Transverse colon (tissue), 4 donors: ENCODE results near the gene SLAMF7. TPM values are rescaled to one million over a fixed set of nuclear protein-coding genes. Genes with fewer than 3 reads are reported as not detected.
A peak's percentile ranks its signal among the peaks of the same experiment; 100 is the strongest.

Experiments
- DNase-seq: peaks from one replicate; pipeline ENCODE4 v3.0.0-alpha.2; 2019
- H3K27ac ChIP-seq, 4 donors: fragments of 200-600 bp; sonication (generic); 2 replicates each; pipeline ENCODE4 v1.5.1; 2016 to 2018; ENCODE audit warnings: inconsistent platforms in 4 of 4
- H3K27me3 ChIP-seq: fragments of 200-600 bp; sonication (generic); 2 replicates; pipeline ENCODE4 v1.5.1; 2017; ENCODE audit warnings: inconsistent platforms
- H3K36me3 ChIP-seq, 4 donors: fragments of 200-600 bp; sonication (generic); 2 replicates each; pipeline ENCODE4 v1.5.1; 2017 to 2019; ENCODE audit warnings: inconsistent platforms in 4 of 4
- H3K4me1 ChIP-seq, 4 donors: fragments of 200-600 bp; sonication (generic); 2 replicates each; pipeline ENCODE4 v1.5.1; 2017 to 2020; ENCODE audit warnings: inconsistent platforms in 4 of 4
- H3K4me3 ChIP-seq, 4 donors: fragments of 200-600 bp; sonication (generic); 1 replicate in 1 of 4; 2 replicates in 3 of 4; pipeline versions ENCODE4 v1.5.1 to v1.6.1; 2017 to 2019; ENCODE audit warnings: inconsistent platforms in 4 of 4
- H3K9me3 ChIP-seq, 2 donors: fragments of 200-600 bp; sonication (generic); 2 replicates each; pipeline ENCODE4 v1.5.1; 2017 to 2019; ENCODE audit warnings: inconsistent platforms in 2 of 2
- EP300 ChIP-seq: sonication (generic); formaldehyde crosslinking; IDR thresholded peaks from one replicate; pipeline ENCODE4 v1.6.1; 2017; ENCODE audit warnings: antibody characterized with exemption, low read depth
- POLR2A ChIP-seq: fragments of 450-650 bp; IDR thresholded peaks from one replicate; pipeline ENCODE4 v1.6.1; 2016; ENCODE audit warnings: antibody characterized with exemption, mild to moderate bottlenecking, moderate library complexity
- POLR2AphosphoS5 ChIP-seq, 3 donors: sonication (generic); formaldehyde crosslinking; IDR thresholded peaks; one replicate each; pipeline ENCODE4 v1.6.1; 2016; ENCODE audit warnings: antibody characterized with exemption in 3 of 3
- WGBS, 2 donors: methylation state at CpG; one replicate each; pipeline ENCODE4 v1.1.5; 2018; ENCODE audit warnings: low coverage in 1 of 2; 5-methylcytosine and 5-hydroxymethylcytosine counted together
- in situ Hi-C, 4 donors: fragments of 200-750 bp; cut with MboI; loops; one replicate each; pipeline versions ENCODE4 v1.15.0 to v1.15.1; 2017; ENCODE audit warnings: low sequenced_read_pairs in 3 of 4, low pct_ligation_motif_present in 1 of 4, low pct_unique_long_range_greater_than_20kb in 1 of 4
- intact Hi-C: fragments of 100-400 bp; cut with DNase I; formaldehyde crosslinking; loops from one replicate; pipeline ENCODE4 v1.15.1; 2023; ENCODE audit warnings: low total_unique reads
- total RNA-seq, 4 donors: library from RNA; depleted of rRNA; stranded (reverse); fragments of >200 nt; gene quantifications; one replicate each; pipeline ENCODE4 v1.1.0, GENCODE V29; 2016
- TF ChIP-seq, protein P1 (sequence below), 5 experiments: fragments of 200-600 bp in 3 of 5; fragments of 450-650 bp in 2 of 5; sonication (generic) in 3 of 5; IDR thresholded peaks; 1 replicate in 2 of 5; 2 replicates in 3 of 5; pipeline ENCODE4 v1.5.1; 2016 to 2017; ENCODE audit warnings: antibody characterized with exemption in 5 of 5, inconsistent platforms in 3 of 5, mild to moderate bottlenecking in 2 of 5, moderate library complexity in 1 of 5

SLAMF7 gene
- total RNA-seq, 4 donors from 2014 or later: 0.20 to 15.4 (median 2.7) TPM; not detected in 1

DNA sequence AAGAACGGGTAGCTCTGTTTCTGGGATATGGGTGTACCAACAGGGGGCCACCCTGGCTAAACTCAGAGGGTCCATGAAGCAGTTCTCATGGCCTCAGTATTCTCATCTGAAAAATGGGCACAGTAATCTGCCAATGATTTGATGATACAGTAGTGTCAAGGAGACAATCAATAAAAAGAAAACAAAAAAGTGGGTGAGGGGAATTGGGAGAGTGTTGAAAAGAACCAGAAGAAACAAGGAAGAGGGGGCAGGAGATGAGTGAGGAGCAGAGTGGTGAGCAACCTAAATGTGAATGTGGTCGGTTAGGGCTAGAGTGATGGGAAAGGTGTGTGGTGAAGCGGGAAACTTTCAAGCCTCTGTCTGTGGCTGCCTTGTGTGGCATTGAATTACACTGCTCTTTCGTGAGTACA, 2.0 kb downstream of the SLAMF7 start:
- no peaks in the 10 kb centered on the region for H3K9me3 ChIP-seq
- DNase-seq: no peak
- TF ChIP-seq, protein P1, sequence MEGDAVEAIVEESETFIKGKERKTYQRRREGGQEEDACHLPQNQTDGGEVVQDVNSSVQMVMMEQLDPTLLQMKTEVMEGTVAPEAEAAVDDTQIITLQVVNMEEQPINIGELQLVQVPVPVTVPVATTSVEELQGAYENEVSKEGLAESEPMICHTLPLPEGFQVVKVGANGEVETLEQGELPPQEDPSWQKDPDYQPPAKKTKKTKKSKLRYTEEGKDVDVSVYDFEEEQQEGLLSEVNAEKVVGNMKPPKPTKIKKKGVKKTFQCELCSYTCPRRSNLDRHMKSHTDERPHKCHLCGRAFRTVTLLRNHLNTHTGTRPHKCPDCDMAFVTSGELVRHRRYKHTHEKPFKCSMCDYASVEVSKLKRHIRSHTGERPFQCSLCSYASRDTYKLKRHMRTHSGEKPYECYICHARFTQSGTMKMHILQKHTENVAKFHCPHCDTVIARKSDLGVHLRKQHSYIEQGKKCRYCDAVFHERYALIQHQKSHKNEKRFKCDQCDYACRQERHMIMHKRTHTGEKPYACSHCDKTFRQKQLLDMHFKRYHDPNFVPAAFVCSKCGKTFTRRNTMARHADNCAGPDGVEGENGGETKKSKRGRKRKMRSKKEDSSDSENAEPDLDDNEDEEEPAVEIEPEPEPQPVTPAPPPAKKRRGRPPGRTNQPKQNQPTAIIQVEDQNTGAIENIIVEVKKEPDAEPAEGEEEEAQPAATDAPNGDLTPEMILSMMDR (IDR thresholded peaks at IDR 0.05): no peak
- no peak for TF ChIP-seq POLR2A
- TF ChIP-seq POLR2AphosphoS5 (IDR thresholded peaks at IDR 0.05): no peak
- intact Hi-C loops (no loop called here), in situ Hi-C loops (loop anchor here in 2 of 4 donors (25.0 kb wide), 1 partner anchor 221 kb away; the partner anchor contains the start of gene ITLN2 (in 2 of the 2))
- no peaks in the 10 kb centered on the region for H3K27me3 ChIP-seq
- WGBS, 2 donors: 70 to 78% methylated on average over 2 to 4 of the region's 4 CpGs
- peak overlapping the region in 3 of 4 donors; percentile 8 to 68 (median 41) for H3K27ac ChIP-seq
- H3K4me3 ChIP-seq: no peak overlapping the region
- H3K4me1 ChIP-seq: no peaks in the 10 kb centered on the region
- H3K36me3 ChIP-seq: no peaks in the 10 kb centered on the region

DNA sequence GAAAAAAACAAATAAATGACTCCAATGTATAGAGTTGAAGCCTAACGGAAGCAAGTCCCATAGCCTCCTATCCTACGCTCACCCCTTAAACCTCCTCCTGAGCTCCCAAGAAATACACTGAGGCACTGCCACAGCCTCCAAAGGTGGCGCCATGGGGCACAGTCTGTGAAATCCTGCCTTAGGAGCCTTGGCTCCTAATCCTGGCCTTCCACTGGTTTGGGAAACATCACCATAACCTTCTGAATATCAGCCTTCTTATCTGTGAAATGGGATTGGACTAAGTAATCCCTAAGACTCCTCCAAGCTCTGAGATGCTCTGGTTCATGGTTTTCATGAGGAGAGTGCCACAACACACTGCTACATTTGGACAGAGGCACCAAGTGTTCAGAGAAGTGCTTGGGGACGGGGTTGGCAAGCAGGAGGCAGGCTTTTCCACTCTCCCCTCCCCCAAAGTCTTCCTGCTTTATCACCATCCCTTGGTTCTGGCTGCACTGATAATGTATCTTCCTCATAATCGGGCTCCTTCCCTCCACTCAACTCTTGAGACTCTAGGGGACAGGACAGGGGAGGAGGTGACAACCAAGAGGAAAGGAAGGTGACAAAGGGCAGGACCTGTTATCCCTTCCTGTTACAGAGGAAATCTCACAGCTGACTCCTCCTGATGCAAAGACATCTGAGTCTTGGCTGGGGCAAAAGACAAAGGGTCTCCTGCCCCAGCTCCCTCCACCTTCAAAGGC, 2.7 kb downstream of the SLAMF7 start:
- TF ChIP-seq, protein P1 (IDR thresholded peaks at IDR 0.05): no peak
- TF ChIP-seq EP300: no peak
- no peak for TF ChIP-seq POLR2A
- TF ChIP-seq POLR2AphosphoS5 (IDR thresholded peaks at IDR 0.05): no peak
- Histone ChIP-seq H3K27ac (peak overlapping the region; percentile 26 to 53 (median 38)), H3K9me3 (no peaks in the 10 kb centered on the region), H3K36me3 (no peaks in the 10 kb centered on the region), H3K4me3 (no peak overlapping the region), H3K4me1 (no peaks in the 10 kb centered on the region), H3K27me3 (no peaks in the 10 kb centered on the region)
- intact Hi-C loops (no loop called here), in situ Hi-C loops (loop anchor here in 2 of 4 donors (25.0 kb wide), 1 partner anchor 221 kb away; the partner anchor contains the start of gene ITLN2 (in 2 of the 2))
- no peak for DNase-seq
- WGBS, 2 donors: 61% methylated on average over 5 of the region's 5 CpGs; no CpG with 5 or more reads in 1 of the 2 donors

DNA sequence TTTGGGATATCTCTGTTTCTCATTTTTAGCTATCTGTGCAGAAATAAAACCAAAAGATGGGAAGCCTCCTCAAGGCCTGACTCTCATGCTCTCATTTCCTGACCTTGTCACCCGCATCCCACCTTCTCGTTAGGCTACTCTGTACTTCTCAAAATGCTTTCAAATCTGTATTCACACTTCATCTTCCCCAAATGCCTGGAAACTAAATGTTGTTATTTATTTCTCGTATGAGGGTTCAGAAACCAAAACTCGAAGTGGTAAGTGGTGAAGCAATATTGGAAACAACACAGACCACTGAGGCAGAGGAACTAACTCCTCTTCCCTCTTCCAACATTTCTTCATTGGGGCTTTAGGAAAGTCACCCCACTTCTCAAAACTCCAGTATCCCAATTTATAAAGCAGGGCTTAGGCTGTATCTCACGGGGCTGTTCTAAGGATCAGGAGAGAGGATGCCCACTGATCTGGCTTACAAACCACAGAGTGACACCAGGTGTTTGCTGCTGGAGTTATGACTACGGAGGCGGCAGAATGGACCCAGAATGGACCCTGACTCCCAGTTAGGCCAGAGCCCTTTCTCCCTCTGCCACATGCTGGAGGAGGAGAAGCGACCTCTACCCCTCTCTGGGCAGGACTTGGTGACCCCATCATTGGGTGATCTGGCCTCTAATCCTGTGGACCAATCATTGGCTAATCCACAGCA, 3.5 kb downstream of the SLAMF7 start:
- H3K27ac ChIP-seq: peak overlapping the region; percentile 26 to 53 (median 38)
- no peaks in the 10 kb centered on the region for H3K36me3 ChIP-seq
- DNase-seq: no peak
- H3K4me3 ChIP-seq: no peak overlapping the region
- no peaks in the 10 kb centered on the region for H3K27me3 ChIP-seq
- intact Hi-C loops: no loop called here
- WGBS, 2 donors: 60 to 72% methylated on average over 2 to 8 of the region's 8 CpGs
- H3K9me3 ChIP-seq: no peaks in the 10 kb centered on the region
- in situ Hi-C loops: loop anchor here in 2 of 4 donors (25.0 kb wide), 1 partner anchor 220 kb away; the partner anchor contains the start of gene ITLN2 (in 2 of the 2)
- no peaks in the 10 kb centered on the region for H3K4me1 ChIP-seq
- no peak for TF ChIP-seq EP300

DNA sequence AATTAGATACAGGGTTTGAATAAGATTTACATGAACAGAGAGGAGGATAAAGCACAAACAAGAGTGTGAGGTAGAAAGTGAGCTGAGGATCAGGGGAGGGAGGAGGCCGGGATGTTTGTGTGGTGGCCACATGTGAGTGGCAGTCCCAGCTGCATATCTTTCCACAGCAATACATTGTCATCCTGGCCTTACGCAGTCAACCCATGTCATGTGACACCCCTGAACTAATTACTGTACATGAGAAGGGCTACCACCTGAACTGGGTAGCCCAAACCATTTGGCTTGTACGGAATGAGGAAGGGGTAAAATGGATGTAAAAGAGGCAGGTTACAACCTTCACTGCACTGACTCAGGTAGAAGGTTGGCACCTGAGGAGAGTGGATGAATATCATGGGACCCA, 4.2 kb downstream of the SLAMF7 start:
- intact Hi-C loops (no loop called here), in situ Hi-C loops (loop anchor here in 2 of 4 donors (25.0 kb wide), 1 partner anchor 219 kb away; the partner anchor contains the start of gene ITLN2 (in 2 of the 2))
- no peak for DNase-seq
- Histone ChIP-seq H3K4me1 (no peaks in the 10 kb centered on the region), H3K4me3 (no peak overlapping the region), H3K27me3 (no peaks in the 10 kb centered on the region), H3K9me3 (no peaks in the 10 kb centered on the region), H3K36me3 (no peaks in the 10 kb centered on the region), H3K27ac (peak overlapping the region in 3 of 4 donors; percentile 0 to 46 (median 24))
- no peak for TF ChIP-seq POLR2A
- no peak for TF ChIP-seq EP300
- TF ChIP-seq POLR2AphosphoS5 (IDR thresholded peaks at IDR 0.05): no peak
- TF ChIP-seq, protein P1 (IDR thresholded peaks at IDR 0.05): no peak
- 57 to 82% methylated on average over 1 to 3 of the region's 3 CpGs for WGBS, 2 donors
